Retina (tissue), 1 donor: ENCODE measurements around the gene PGPEP1.
"Not testable (repeated sequence)": the region's sequence is repeated elsewhere in the genome, so short reads cannot be mapped to it uniquely, and the experiment has no call there.

Experiments used
- DNase-seq: peaks from one replicate; pipeline ENCODE4 v3.0.0-alpha.2; 2016

The PGPEP1 gene

DNA sequence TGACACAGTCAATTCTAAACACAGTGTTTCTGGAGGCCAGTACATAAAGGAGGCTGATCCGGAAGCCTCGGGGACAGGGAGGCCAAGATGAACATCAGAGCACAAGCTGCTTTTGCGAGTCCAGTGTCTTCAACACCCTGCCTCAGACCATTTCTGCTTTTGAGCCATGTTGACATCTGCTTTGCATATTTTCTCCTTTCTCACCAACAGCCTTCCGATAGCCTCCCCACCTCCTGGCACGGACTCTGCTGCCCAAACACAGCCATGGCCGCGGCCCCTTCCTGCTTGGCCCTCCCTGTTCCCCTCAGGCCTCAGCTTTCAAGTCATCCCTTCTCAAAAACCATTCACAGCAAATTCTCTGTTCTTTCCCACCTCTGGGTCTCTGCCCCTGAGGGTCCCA lies 53.4 kb downstream of the PGPEP1 start:
- no peak for DNase-seq

DNA sequence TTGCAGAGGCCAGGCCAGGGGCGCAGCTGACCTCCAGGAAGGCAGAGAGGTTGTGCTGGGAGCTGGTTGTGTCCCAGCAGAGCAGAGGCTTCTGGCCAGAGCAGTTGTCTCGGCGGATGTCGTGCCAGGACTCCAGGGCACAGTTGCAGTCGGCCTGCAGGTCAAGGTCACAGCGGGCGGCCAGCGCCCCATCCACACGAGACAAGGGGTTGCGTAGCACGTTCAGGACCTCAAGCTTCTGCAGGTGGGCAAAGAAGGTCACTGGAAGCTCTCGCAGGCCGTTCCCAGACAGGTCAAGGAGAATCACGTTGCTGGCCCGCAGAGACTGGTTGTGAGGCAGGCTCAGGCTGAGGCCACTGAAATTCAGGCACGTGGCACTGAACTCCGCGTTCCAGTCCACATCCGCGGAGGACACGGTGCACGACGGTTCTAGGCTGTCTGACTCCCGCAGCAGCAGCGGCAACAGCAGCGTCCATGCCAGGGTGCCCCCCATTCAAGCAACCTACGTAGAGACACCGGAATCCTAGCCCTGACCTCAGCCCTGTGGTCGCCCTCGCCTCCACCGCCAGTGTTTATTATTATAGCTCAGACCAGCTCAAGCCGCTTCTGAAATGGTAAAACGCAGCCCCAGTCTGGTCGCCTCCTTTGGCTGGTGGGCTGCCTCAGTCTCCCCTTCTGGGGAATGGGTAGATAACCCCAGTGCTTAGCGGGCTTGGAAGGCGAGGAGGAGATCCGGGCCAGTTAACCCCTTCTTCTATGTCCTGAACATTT lies 56.3 kb downstream of the PGPEP1 start:
- no peak for DNase-seq

DNA sequence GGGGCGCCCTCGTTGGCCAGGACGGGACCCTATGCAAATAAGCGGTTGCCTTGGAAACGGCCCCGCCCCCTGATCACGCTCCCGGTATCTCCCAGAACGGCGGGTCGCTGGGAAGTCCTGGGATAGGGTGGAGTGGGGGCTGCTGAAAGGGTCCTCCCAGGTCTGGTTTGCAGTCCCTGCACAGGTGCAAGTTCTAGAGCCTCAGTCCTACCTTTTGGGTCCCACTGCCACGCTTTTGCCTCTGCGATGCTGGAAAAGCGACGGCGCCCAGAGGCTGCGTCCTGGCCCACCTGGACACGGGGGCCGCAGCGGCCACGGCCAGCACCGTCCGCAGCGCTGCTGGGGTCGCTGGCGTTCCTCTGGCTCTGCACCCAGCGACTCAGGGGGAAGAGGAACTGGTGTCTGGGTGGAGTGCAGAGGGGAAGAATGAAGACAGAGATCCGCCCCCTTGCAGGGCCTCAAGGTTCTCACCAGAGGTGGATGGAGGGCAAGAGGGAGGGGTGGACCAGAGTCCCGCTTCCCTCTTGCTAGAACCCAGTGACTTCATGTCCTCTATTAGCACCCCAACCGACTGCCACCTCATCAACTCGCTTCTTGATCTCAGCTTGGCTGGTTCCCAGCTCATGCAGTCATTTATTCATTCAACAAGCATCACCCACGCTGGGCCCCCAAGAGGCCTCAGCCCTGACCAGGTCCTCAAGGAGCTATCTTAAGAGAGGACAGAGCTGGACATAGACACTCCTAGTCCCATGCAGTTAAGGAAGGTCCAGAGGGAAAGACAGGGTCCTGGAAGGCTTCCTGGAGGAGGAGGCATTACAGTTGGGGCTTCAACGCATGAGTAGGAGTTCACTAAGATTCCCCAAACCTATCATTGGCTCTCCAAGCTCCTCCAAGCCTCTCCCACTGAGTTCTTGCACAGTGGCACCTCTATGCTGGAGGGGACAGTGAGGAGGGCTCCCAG lies 57.1 kb downstream of the PGPEP1 start, which contains the start of gene LRRC25:
Gene LRRC25, minus strand, starts transcription at position 381 of the 961 bp plus-strand sequence. CDS start 659 bp downstream, outside the sequence.
- DNase-seq, result peak; percentile 39

DNA sequence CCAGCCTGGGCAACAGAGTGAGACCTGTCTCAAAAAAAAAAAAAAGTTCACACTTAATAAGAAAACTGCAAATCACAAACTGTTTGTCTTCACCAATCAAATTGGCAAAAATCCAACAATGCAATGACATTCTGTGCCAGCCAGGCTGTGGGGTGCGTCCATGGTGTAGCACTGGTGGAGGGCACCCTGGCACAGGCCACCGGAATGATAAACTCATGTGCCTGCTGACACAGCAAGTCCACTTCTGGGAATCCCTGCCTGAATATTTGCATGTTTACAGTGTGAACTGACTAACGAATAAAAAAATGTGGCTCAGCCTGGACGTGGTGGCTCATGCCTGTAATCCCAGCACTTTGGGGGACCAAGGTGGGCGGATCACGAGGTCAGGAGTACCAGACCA lies 58.6 kb downstream of the PGPEP1 start:
- no peak for DNase-seq

DNA sequence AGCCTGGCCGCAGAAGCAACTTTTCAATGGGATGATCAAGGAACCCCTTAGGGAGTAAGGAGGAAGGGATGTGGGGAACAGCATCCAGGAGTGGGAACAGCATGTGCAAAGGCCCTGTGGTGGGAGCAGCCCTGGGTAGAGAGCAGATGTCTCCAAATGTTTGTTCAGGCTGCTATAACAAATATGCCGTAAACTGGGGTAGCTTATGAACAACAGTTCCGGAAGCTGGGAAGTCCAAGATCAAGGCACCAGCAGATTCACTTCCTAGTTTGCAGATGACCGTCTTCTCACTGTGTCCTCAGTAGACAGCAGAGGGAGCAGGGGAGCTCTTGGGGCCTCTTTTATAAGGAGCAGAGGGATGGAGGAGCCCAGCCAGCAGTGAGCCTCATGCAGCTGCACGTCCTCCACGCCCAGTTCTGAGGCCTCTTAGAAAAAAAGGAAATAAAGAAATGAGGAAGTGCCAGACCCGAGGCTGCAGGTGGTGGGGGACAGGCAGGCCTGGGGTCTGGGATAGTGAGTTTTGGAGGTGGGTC lies 61.2 kb downstream of the PGPEP1 start:
- DNase-seq, result no peak

DNA sequence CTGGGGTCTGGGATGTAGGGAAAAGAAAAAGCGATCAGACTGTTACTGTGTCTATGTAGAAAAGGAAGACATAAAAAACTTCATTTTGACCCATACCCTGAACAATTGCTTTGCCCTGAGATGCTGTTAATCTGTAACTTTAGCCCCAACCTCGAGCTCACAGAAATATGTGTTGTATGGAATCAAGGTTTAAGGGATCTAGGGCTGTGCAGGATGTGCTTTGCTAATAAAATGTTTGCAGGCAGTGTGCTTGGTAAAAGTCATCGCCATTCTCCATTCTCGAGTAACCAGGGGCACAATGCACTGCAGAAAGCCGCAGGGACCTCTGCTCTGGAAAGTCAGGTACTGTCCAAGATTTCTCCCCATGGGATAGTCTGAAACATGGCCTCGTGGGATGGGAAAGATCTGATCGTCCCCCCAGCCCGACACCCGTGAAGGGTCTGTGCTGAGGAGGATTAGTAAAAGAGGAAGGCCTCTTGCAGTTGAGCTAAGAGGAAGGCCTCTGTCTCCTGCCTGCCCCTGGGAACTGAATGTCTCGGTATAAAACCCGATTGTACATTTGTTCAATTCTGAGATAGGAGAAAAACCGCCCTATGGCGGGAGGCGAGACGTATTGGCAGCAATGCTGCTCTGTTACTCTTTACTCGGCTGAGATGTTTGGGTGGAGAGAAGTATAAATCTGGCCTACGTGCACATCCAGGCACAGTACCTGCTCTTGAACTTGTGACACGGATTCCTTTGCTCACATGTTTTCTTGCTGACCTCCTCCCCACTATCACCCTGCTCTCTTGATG lies 62.3 kb downstream of the PGPEP1 start:
- DNase-seq, result not testable (repeated sequence)

DNA sequence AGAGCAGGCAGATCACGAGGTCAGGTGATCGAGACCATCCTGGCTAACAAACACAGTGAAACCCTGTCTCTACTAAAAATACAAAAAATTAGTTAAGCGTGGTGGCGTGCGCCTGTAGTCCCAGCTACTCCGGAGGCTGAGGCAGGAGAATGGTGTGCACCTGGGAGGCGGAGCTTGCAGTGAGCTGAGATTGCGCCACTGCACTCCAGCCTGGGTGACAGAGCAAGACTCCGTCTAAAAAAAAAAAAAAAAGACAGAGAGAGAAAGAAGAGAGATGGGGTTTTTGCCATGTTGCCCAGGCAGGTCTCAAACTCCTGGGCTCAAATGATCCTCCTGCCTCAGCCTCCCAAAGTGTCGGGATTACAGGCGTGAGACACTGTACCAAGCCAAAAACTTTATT lies 65.4 kb downstream of the PGPEP1 start:
- DNase-seq, result not testable (repeated sequence)

DNA sequence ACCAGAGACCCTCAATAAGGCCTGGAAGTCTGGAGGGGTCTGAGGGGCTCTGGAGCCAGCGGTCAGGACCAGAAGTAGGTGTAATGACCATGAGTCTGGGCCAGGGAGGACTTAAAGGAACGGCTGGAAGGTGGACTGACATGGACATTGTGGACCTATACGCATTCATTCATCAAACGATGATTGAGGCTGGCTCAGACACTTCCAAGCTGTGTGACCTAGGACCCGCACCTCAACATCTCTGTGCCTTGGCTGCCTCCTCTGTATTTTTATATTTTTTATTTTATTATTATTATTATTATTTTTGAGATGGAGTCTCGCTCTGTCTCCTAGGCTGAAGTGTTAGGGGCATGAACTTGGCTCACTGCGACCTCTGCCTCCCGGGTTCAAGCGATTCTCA lies 66.4 kb downstream of the PGPEP1 start:
- DNase-seq, result no peak

DNA sequence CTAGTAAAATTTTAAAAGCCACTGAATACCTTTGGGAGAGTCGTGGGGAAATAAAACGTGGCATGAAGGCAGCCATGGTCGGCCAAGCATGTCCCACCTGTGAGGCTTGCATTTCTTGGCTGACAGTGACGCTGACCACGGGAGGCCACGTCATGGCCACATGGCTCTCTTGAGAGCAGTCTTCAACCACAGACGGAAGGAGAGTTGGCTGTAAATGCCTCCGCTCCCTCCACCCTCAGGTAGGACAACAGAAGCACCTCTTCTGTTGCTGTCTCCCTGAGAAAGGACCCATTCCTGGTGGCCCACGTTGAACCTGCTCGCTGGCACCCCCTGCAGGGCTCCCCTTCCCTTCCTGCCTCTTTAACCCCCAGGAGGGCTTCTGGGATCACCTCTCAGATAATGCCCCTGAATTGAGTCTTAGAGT lies 67.7 kb downstream of the PGPEP1 start:
- no peak for DNase-seq

DNA sequence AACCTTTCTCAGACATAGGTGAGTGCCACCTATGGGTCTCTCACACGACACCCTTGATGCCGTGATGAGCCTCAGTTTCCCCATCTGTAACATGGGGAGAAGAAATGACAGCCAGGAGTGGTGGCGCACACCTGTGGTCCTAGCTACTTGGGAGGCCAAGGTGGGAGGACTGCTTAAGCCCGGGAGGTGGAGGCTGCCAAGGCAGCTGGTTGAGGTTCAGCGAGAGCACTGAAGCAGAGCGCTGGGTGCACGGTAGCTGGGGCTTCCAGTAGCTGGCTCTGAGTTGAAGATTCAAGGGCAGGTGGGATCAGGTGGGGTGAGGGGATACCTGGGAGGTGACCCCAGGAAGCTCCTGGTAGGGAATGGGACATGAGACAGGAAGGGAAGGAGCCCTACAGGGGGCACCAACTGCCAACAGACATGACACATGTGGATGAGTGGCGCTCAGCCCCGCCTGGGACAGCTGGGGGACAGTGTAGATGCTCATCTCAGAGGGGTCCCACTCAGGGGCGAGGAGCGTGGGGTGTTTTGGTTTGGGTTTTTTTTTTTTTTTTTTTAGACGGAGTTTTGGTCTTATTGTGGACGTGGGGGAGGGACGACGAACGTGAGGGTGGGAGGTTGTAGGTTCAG lies 72.3 kb downstream of the PGPEP1 start:
- no peak for DNase-seq

DNA sequence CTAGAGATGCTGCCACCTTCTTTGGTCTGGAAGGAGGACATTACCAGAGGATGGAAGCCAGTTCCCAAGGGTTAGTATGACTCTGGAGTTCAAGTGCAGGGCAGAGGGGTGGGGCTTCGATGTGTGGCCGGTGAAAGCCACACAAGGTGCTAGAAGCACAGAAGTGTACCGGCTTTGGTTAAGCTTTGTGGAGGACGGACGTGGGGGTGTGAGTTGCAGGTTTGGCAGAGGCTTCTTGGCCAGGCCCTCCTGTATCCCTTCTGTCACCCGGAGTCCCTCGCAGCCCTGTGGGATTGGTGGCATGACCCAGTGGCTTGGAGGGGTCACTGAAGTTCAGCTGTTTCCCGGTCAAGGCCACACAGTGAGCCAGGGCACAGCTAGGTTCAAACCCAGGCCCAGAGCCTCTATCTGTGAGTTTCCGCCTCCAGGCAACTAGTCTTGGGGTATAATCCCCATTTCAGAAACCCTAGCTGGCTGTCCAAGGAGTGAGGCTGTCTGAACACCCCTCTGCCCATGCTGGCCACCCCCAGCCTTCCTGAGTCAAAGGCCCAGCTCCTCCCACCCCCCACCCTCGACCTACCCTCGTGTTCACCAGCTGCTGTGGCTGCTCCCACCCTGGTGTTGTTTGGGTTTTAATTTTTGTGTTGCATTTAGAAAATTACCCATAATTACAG lies 74.2 kb downstream of the PGPEP1 start:
- peak; percentile 60 for DNase-seq

DNA sequence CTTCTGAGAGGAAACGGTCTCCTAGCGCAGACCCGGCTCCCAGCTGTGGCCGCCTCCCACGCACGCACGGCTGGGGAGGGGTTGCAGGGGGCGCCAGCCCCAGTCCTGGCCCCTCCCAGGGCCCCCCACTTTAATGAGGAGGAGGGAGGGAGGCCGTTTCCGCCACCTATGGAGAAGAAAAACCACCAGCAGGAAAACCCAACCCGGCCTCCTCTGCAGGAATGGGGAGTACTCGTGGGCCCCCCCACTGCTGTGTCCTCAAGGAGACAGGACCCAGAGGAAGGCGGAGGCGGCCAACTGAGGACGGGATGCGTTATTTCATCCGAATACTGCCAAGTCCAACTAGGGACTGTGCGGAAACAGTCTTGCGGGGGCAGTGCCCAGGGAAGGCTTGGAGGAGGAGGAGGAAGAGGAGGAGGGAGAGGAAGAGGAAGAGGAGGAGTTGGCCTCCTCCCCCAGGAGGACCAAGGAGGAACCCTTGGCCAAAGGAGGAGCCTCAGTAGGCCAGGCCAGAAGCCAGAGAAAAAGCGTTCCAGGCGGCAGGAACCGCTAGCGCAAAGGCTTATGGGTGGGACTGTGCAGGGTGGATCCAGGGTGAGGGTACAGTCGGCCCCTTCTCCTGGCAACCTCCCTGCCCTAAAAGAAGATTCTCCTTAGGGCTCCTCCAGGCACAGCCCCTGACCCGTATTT lies 74.9 kb downstream of the PGPEP1 start:
- DNase-seq, result peak; percentile 45

DNA sequence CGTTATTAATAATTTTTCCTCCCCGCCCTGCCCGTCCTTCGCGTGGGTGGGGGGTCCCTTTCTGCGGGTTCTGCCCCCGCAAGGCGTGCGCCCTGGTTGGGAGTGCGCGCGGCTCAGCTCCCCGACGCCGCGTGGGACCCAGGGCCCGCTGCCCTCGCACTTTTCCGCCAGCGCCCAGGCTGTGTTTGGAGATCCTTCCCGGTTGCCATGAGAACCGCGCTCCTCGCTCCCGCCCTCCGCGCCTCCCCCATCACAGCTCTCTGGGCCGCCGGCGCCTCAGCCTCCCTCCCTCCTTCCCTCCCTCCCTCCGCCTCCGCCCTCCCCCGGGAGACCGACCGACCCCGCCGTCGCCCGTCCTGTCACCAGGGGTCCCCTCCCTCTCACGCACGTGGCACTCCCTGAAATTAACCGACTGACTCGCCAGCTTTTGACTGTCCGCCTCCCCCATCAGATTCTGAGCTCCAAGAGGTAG lies 76.4 kb downstream of the PGPEP1 start:
- DNase-seq, result peak; percentile 90

DNA sequence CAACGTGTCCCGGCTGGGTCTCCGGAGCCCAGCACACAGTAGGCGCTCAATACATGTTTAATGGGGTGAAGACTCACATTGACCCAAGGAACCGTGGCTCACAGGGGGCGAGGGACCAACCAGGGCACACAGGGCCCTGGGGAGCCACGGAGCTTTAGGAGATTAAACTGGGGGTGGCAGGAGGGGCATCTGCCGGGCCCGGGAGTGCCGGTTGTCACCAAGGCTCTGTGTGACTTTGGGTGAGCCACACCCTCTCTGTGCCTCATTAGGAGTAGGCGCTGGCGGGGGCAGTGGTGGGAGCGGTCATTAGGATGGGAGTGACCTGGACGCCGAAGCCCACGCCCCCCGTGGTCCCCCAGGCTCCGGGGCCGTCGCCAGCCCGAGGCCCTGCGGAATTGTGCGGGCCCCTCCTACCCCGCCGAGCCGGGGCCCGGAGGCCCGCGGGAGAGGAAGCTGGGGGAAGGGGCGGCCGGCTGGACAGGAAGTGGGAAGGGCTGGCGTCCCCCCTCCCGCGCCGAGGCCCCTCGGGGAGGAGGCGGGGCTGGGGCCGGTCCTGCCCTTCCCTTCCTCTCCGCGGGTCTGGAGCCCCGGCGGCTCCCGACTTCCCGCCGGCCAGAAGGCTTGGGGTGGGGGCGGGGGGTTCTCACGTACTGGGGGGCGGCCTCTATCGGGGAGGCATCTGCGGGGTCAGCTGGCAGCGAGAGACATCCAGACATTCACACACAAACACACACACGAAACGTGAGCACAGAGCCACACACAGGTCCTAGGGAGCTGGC lies 77.0 kb downstream of the PGPEP1 start:
- peak; percentile 89 for DNase-seq

DNA sequence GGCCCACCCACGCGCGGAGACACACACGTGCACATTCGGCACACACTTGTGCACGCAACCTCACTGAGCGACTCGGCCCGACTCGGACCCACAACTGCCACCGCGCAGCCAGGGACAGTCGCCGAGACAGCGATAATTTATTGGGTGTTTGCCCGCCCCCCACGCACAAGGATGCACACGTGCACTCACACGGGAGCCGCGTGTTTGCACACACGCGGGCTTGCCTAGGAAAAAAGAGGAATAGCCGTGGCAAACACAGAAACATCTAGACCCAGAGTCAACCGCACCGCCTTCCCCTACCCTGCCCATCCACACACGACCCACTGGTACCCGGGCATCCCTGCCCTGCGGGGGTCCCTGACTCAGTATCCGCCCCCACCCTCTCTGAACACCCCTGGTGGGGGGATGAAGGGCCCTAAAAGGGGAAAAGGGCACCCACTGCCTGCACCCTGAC lies 77.7 kb downstream of the PGPEP1 start:
- peak; percentile 56 for DNase-seq

DNA sequence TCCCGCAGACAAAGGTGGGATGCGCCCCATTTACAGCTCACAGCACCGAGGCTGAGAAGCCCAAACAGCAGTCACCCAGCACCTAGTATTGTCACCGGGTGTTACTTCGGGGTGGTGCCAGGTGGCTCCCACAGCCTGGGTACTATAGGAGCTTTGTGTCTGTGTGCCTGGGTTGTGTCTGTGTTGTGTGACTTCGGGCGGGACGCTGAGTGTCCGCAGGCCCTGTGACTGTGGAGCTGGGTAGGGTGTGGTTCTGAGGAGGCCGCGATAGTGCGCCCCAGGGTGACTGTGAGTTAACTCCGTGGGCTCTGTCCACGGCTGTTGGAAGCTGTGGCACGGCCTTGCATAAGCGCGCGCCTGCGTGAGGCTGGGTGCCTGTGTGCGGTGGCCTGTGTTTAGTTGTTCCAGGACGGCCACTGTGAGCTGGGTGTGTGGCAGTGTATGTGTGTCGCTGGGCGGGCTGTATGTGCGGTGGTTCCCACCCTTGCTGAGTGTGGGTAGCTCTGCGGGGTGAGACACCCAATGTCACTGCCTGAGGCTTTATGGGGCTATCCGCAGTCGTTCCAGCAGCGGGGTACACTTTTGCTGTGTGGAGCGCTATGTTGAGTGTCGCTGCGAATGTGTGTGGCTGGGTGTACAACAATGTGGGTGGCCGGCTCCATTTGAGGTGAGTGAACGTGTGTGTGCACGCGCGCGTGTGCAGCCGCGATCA lies 78.2 kb downstream of the PGPEP1 start:
- DNase-seq, result peak; percentile 90

DNA sequence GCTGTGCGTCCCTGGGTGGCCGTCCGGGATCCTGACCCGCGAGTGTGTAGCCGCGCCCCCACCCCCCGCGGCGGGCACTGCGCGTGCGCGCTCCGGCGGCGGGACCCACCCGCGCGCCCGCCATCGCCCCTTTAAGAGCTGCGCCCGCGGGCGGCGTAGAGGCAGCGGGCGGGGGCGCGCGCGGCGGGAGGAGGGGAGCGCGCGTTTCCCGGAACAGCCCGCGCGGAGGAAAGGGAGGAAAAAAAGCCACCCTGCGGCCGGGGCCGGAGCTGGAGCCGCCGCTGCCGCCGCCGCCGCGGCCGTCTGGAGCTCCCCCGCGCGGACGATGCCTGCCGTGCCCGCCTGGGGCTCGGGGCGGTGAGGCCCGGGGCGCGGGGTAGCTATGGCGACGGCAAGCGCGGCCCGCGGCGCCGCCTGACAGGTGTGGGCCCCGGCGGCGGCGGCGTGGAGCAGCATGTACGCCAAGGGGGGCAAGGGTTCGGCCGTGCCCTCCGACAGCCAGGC lies 78.8 kb downstream of the PGPEP1 start, which contains the start of gene SSBP4:
Gene SSBP4, plus strand, starts transcription at position 204 of the 504 bp plus-strand sequence. Its CDS starts 251 bp downstream, at position 455.
- no peak for DNase-seq
